ENCODE data around the gene SSR2.
A peak's percentile ranks its signal among the peaks of the same experiment; 100 is the strongest.

SSR2 gene

DNA sequence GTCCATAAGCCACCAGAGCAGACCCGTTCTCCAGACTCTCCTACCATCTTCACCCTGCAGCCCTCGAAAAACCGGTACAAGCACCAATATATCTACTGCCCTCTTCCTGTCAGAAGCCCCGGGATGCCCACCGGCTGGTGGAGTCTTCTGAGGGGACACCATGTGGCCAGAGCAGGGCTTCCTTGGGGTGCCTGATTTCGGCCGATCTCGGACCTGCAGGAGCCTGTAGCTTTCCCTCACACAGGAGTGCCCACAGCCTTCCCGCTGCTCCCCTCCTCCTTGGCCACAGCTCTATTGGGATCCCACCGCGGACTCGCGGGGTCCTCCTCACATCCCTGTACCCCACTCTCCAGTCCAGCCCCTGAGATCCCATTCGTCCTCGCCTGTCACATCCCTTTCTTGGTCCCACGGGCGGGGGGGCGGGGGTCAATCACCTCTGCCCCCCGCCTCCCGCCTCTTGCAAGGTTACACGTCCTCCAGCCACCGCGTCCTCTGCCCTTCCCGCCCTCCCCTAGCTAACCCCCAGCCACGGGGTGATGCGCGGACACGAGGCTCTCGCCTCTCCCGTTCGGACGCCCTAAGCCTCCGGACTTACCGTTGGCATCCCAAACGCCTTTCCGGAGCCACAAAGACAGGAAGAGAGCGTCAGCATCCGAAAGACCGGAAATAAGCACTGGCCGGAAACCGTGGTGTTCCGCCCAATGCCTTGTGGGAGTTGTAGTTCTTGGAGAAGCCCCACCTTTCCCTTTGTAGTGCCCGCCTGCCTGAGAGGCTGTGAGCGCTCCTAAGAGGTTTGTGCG, at the start of gene SSR2:
Gene SSR2, minus strand, starts transcription at position 659 of the 800 bp plus-strand sequence. CDS start 784 bp downstream, outside the sequence.
- peak; percentile 75 for DNase-seq

DNA sequence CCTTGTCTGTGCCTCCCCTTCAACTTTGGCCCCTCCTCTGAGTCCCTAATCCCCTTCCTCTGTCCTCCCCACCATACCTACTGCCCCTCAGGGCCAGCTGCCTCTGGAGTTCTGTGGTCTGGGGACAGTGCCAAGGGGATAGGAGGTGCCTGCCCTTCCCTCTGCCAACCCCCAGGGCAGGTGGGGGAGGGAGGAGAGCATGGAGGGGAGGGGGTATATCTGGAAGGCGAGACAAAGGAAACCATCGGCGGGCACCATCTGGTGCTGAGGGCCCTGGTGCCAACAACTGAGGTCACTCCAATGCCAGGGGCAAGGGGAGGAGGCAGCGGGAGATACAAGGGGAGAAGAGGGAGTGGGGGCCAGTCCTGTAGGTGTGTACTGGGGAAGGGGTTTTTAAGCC, 49.8 kb upstream of the SSR2 start:
- DNase-seq: no peak

DNA sequence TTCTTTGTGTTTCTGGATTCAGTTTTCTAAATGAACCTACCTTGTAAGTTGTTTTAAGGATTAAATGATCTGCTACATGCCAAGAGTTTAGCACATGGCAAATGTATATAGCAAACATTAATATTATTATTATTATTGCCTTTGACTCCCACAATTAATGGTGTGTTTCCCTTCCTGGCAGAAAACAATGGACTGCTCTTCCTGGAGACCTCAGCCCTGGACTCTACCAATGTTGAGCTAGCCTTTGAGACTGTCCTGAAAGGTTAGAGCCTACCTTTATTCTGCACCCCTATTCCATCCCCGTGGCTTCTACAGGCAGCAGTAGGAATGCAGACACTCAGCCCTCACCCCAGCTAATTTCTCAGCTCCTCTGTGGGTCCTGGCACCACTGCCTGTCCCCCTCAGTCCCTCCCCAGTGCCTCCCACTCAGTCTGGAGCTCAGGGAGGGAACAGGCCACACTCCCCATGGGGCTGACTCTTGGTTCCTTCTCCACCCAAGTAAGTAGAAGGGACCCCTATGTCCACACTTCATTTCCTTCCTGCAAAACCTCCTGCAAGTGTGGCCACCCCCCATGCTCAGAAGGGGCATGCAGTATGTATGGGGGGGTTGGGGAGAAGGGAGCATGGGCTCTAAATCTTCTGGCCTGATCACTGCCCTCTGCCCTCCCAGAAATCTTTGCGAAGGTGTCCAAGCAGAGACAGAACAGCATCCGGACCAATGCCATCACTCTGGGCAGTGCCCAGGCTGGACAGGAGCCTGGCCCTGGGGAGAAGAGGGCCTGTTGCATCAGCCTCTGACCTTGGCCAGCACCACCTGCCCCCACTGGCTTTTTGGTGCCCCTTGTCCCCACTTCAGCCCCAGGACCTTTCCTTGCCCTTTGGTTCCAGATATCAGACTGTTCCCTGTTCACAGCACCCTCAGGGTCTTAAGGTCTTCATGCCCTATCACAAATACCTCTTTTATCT, 49.0 kb upstream of the SSR2 start:
- no peak for DNase-seq

DNA sequence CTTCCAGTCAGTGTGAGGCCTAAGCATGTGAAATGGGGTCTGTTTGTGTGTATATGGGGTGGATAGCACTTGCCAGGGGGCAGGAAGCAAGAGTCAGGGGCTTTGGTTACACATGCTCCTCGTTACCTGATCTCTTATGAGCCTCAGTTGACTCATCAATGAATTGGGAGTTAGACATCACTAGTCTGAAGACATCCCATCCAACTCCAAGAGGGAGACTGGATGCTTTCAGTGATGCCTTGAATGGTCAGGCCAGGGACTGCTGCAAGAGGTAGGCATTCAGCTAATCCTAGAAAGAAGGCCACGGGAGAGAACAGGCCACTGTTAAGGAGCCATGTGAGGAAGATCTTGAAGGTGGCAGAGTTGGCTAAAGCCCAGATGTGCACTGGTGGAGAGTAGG, 46.5 kb upstream of the SSR2 start:
- no peak for DNase-seq

DNA sequence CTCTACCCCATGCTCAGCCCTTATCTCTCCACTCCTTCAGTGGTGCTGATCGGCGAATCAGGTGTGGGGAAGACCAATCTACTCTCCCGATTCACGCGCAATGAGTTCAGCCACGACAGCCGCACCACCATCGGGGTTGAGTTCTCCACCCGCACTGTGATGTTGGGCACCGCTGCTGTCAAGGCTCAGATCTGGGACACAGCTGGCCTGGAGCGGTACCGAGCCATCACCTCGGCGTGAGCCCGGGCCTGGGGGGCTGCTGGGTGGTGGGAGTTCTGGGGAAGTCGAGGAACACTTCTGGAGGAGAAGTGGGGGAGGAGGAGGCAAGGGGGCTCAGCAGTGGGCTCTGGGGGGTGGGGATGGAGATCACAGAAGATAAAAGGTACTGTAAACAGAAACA, 45.1 kb upstream of the SSR2 start:
- DNase-seq: no peak

DNA sequence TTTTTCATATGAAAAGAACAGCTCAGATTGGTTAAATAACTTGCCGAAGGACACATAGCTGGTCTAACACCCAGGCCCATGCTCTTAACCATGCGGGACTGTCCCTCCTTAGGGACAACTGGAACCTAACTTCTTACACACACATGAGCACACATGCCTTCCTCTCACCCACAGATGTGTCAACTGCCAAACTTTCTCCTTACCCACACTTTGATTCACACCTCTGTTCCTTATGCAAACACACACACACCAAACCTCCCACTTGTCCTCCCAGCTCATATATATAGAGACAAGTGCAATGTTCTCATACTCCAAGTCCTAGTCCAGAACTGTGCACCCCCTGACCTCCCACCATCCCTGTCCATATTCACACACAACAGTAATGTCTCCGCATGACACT, 44.5 kb upstream of the SSR2 start:
- no peak for DNase-seq

DNA sequence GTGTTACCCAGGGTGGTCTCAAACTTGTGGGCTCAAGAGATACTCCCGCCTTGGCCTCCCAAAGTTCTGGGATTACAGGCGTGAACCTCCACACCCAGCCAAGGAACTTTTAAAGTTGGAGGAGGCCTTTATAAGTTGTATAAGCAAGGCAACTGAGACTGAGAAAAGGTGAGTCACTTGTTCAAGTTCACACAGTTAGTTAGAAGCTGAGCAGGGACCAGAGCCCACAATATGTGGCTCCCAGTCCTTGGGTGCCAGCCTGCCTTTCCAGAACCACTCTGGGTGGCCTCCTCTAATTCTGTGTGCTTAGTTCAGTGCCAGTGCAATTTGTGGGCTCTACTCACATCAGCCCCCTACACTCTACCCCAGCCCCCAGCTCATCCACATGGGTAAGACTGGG, 43.9 kb upstream of the SSR2 start:
- no peak for DNase-seq

DNA sequence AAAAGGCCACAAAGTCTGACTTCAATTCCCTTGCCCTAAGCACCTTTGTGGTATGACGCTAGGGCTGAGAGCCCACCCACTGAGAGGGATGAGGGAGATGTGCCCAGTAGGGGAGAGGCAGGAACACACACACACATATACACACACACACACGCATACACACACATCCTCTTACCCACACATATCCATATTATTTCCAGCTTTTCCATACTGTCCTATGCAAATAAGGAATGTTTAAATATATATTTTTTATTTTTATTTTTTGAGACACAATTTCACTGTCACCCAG, 43.2 kb upstream of the SSR2 start:
- no peak for DNase-seq

DNA sequence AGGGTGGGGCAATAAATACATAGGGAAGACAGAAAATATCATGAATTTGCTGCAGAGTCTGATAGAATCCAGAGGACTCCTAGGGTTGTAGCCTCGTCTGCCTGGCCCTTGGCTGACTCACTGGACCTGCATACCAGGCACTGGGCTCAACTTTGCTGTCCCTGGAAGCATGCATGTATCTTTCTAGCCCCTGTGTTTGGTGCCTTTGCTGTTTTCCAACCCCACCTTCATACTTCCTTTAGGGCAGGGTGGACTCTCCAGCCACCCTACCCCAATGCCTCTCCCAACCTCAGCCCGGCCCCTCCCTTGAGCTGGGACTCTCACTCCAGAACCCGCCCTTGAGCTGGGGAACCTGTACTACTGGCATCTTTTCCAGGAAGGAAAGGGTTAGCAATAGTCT, 41.4 kb upstream of the SSR2 start:
- no peak for DNase-seq

DNA sequence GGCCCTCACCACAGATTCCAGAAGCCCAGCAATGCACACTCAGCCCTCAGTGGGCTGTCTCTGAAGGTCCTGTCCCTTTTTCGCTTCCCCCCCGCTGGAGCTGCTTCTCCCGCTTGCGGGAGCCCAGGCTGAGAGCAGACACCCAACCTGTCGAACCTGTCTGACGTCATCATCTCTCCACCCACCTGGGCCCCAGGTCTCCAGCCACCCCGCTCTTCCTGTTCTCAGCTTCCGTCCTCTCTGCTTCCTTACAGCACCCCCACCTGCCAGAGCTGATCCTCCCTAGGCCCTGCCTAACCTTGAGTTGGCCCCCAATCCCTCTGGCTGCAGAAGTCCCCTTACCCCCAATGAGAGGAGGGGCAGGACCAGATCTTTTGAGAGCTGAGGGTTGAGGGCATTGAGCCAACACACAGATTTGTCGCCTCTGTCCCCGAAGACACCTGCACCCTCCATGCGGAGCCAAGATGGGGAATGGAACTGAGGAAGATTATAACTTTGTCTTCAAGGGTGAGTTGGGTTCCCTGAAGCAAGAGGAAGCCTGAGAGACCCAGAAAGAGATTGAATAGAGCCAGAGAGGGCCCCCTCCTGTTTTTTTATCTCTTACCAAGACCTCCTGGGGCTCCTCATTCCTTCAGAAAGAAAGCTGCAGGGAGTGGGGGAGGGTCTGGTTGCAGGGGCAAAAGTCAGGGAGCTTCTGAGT, 40.3 kb upstream of the SSR2 start, which contains the start of gene RAB25:
Gene RAB25, plus strand, starts transcription at position 224 of the 700 bp plus-strand sequence. Its CDS starts 241 bp downstream, at position 465.
- no peak for DNase-seq

DNA sequence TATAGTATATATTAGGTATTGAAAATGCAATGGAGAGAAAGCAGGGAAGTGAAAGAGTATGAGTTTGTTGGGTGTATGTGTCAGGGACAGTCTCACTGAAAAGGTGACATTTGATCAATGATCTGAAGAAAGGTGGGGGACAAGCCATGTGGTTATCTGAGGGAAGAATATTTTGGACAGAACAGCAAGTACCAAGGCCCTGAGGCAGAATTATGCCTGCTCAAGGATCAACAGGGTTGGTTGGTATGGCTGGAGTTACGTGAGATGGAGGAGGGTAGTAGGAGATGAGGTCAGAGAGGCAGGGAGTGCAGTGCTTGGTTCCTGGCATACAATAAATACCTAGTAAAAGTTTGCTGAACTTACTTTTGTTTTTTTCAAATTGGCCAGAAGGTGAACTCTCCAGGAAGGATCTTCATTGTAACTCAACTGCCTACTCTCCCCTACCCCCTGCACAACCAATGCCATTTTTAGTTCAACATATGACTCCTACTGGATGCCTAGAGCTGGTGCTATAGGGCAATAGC, 35.6 kb upstream of the SSR2 start:
- DNase-seq: no peak

DNA sequence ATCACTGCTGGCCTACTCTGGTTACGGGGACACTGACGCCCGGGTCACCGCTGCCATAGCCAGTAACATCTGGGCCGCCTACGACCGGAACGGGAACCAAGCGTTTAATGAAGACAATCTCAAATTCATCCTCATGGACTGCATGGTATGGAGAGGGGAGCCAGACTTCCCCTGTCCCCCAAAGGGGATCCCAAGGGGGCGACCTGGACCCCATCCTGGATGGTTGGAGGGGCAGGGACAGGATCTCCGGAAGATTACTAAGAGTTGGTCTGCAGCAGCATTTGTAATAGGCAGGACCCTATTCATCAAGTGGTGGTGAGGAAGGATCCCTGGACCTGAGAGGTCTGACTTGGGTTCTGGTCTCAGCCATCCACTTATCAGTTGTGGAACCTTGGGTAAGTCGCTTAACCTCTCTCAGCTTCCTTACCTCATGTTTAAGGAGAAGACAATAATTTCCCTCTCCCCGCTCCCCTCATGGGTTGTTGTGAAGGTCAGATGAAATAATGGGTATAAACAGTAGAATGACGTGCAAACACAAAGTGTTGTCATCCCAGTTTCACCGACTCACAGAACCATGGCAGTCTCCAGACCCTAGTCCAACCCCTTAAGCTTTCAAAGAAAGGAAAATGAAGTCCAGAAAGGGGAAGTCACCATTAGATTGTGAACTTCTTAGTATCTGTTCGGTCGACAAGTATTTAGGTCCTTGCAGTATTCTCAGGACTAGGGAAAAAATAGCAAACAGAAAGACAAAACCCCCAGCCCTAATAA, 34.7 kb upstream of the SSR2 start:
- no peak for DNase-seq

DNA sequence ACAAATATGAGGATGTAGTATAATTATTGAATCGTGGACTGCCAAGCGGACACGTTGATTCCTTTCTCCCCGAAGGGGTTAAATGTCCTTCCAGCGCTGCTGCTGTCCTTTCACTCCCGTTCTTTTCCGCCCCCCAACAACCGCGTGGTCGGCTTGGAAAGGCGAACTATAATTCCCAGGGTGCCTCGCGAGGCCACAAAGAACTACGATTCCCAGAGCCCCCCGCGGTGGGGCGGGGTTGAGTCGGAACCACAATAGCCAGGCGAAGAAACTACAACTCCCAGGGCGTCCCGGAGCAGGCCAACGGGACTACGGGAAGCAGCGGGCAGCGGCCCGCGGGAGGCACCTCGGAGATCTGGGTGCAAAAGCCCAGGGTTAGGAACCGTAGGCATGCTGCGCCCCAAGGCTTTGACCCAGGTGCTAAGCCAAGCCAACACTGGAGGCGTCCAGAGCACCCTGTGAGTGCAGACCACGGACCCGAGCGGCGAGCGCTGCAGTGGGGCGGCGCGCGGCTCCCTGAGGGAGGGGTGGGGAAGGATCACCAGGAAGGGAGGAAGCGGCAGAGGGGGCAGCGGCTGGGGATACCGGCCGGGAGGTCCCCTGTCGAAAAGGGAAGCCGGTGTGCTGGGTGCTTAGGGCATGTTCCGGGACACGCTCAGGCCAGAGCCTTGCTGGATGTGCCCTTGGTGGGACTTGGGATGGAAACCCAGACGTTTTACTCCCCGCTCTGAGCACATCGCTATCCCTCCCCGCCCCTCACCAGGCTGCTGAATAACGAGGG, 33.9 kb upstream of the SSR2 start, which contains the start of gene LAMTOR2:
Gene LAMTOR2, plus strand, starts transcription at position 283 of the 781 bp plus-strand sequence. Its CDS starts 108 bp downstream, at position 391.
- peak; percentile 95 for DNase-seq

DNA sequence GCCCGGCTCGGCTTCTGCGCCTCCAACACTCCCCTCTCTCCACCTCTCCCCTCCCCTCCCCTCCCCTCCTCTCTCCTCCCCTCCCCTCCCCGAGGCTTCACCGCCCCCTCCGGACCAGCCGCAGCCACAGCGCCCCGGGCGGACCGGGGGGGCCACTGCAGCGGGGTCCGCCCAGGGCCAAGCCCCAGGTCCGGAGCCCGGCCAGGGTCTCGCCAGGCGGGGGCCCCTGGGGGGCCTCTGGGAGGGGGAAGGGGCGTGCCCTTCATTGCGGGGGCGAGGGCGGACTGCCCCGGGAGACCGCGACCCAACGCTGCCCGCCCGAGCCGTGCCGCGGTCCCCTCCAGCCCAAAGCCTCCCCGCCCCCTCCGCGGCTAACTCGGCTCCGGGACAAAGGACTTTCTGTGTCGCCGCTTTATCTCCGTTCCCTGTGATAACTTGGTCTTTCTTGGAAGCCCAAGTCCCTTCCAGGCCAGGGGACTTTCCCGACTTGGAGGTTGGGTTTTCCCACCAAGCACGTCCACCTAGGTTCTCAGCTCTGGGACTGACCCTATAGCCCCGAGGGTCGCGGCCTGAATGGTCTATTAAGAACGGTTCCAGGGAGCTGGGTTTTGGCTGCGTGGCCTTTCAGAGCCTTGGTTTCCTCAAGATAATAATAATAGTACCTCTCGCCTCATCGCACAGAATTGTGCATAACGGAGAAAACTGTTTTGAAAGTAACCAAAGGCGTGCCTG, 33.2 kb upstream of the SSR2 start, which contains the start of gene UBQLN4:
Gene UBQLN4, minus strand, starts transcription at position 31 of the 732 bp plus-strand sequence. CDS start 97 bp downstream, outside the sequence.
- peak; percentile 52 for DNase-seq

DNA sequence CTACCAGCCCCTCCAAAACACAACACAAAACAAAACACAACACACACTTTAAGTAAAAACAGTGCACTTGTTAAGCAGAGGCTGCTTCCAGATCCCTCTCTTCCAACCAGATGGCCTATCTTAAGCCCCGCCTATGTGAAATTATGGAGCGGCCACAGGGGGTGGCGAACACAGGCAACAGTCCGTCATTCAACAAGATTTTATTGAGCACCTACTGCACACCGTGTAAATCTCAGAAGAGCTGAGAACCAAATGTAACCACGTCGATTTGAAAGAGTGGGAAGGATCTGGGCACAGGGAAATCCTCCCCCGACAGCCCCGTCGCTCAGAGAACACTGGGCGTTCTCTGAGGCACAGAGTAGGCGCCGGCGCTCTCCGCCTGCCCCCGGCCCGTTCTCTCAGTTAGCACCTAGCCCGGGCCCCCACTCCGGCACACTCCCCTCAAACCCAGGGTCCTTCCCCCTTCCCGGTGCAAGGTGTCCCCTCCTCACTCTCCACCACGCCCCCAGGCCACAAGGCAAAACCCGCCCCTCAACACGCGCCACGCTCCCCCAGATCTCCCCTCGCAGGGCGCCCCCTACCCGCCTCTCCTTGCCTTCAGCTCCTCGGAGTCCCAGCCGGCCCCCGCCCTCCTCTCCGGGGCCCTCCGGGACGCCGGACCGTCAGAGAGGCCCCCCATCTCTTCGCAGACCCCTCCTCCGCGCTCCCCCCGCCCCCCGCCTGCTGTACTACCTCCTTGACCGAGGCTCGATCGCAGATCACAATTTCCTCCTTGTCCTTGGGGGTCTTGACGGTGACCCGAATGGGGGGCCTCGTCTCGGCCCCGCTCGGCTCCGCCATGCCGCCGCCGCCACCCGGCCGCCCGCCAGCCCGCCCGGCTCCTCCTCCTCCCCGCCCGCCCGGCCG, 32.4 kb upstream of the SSR2 start:
- peak; percentile 9 for DNase-seq

DNA sequence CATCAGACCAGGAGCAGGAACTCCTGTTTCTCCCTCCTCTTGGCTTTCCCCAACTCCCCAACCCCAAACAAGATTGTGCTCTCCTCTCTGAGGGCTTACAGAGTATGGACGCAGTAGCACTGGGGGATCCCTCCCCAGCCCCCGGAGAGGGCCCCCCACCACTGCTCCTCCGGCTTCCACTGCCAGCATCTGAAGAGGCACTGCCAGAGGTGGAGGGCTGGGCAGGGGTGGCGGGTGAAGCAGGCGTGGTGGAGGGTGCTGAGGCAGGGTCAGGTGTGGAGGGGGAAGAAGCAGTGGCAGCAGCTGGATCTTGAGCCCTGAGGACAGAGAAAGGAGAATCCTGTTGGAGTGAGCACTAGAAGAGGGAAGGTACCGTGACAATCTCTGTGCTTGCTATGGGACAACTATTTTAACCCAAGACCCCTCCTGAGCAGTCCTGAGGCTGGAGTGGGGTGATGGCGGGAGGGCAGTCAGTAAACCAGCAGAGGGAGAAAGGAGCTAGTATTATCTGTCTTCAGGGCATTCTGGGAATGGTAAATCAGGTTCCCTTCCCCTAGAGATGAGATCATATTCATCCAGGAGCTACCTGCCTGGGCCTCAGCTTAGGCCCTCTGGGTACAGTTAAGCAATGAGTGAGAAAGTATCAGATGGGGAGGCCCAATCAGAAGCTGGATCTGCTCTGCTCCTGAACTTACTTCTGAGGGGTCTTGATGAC, 30.4 kb upstream of the SSR2 start:
- DNase-seq: no peak

DNA sequence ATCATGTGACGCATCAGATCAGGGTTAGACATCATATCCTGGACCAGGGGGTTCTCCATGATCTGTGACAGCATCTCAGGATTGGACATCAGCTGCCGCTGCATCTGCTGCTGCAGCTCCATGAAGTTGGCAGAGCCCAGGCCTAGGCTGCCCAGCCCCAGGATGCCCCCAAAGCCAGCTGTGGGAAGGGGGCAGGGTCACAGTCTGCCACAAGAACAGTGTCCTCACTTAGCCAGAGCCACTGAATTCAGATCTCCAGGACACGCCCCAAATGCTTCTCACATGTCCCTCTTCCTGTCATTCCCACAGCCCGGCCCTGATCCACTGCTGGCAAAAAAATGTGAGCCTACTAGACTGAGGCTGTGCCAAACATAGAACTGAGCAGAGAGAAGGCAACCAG, 29.6 kb upstream of the SSR2 start:
- no peak for DNase-seq

DNA sequence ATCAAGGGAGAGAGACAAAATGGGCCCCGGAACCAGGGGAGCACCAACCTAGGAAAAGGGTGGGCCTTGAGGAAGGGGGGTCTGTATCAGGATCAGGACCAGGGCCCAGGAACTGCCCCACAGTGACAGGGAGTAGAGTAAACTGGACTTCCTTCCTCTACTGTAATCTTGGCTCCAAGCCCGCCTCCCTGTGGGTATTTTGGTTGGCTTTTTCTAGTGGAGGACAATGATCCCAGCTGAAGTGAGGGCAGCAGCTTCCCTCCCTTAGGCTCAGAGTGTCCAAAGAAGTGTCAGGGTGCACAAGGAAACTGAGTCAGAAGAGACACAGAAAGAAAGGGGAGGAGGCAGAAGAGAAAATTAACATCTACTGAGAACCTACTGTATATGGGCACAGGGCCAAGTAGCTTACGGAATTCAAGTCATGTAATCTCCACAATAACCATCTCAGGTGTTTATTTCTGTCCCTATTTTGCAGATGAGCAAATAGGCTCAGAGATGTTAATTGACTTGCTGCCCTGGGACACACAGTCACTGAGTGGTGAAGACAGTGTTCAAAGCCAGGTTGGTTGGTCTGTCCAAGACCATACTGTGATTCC, 28.0 kb upstream of the SSR2 start:
- no peak for DNase-seq

All from GF-D8 (cell line).